ENCODE measurements around the gene LOX.
A peak's percentile ranks its signal among the peaks of the same experiment; 100 is the strongest.

The LOX gene

DNA sequence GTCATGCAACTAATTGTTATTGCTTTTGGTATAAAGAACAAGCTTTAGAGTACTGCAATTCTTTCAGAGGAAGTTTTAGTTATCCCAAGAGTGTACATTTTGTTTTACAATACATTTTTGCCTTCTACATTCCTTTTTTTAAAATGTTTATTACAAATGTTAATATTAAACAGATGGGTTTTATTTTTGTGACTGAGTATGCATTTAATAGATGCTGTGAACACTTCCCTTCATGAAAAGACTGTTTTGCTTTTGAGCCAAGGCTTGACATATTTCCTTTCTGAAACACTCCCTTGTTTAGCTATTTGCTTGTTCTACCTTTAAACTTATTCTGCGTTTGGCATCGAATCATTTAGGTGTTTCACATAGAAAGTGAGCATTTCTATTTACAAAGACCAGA lies 36.4 kb upstream of the LOX start:
- no peaks in the 10 kb centered on the region for H3K4me1 ChIP-seq (ENCODE audit: control insufficient read depth, insufficient read depth, low read length, unreplicated experiment)
- no peak overlapping the region for H3K27ac ChIP-seq (ENCODE audit: low read depth, low read length)
- H3K79me2 ChIP-seq (ENCODE audit: control insufficient read depth, insufficient read depth, low read length, unreplicated experiment) = no peaks in the 10 kb centered on the region
- no peak overlapping the region for H3K4me3 ChIP-seq (ENCODE audit: low read depth, low read length)
- no peak overlapping the region for H2AFZ ChIP-seq (ENCODE audit: low read length, unreplicated experiment)
- H3K27me3 ChIP-seq (ENCODE audit: insufficient read depth, low read length) = no peaks in the 10 kb centered on the region
- H3K36me3 ChIP-seq (ENCODE audit: insufficient read depth, low read length) = no peaks in the 10 kb centered on the region

DNA sequence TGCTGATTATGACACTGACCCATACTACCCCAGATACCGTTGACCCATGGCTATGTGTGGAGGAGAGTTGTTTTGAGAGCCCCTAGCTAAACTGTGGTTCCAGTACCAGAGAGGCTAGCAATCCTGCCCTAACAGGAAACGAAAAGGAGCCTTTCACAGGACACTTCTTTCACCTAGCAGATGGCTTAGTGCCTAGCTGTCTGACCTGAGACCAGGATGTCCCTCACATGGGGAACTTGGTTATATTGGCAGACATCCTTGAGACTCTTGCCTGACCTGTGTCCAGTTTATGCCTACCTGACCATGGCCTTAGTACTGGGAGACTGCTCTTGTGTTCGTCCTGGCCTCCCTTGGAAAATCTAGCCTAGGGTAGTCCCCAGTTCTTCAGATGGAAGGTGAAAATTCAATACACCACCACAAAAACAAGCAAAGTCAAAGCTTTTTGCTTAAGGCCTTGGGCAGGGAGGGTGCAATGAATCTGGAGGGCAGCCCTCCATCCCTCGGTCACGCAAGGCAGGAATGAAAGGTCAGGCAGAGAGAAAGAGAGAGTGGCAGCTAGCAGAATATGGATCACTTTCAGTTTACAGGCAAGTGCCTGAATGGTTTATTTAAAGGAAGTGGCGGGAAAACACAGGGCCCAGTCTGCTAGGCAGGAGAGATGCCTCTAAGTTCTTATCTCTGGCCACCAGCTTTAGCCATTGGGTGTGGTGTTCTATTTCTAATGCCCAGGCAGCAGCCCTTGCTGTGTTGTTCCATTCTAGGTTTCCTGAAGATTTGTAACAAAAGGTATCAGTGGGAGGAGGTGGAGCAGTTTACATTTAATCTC lies 34.9 kb upstream of the LOX start:
- Histone ChIP-seq H3K79me2 (ENCODE audit: control insufficient read depth, insufficient read depth, low read length, unreplicated experiment) (no peaks in the 10 kb centered on the region), H3K4me3 (ENCODE audit: low read depth, low read length) (no peak overlapping the region), H2AFZ (ENCODE audit: low read length, unreplicated experiment) (no peak overlapping the region), H3K27ac (ENCODE audit: low read depth, low read length) (no peak overlapping the region), H3K4me1 (ENCODE audit: control insufficient read depth, insufficient read depth, low read length, unreplicated experiment) (no peaks in the 10 kb centered on the region), H3K27me3 (ENCODE audit: insufficient read depth, low read length) (no peaks in the 10 kb centered on the region), H3K36me3 (ENCODE audit: insufficient read depth, low read length) (no peaks in the 10 kb centered on the region)

DNA sequence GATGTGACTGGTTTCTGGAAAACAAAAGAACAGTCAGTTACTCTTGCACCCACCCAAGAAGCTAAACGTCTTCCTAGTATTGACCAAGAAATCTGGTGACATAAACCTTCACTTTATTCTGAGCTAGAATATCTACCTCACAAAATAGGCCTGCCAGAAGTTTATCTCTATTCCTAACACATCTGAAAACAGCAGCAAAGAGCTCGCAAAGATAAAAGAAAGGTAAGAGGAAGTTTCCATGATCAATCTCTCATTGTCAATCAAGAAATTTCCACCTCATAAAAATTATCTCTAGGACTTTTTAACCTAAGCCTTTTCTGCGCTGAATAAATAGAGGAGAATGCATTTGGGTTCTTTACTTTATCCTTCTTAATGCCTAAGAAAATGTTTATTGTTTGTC lies 34.0 kb upstream of the LOX start:
- H3K4me1 ChIP-seq (ENCODE audit: control insufficient read depth, insufficient read depth, low read length, unreplicated experiment) = no peaks in the 10 kb centered on the region
- no peaks in the 10 kb centered on the region for H3K36me3 ChIP-seq (ENCODE audit: insufficient read depth, low read length)
- H3K79me2 ChIP-seq (ENCODE audit: control insufficient read depth, insufficient read depth, low read length, unreplicated experiment) = no peaks in the 10 kb centered on the region
- no peak overlapping the region for H3K4me3 ChIP-seq (ENCODE audit: low read depth, low read length)
- H2AFZ ChIP-seq (ENCODE audit: low read length, unreplicated experiment) = no peak overlapping the region
- no peaks in the 10 kb centered on the region for H3K27me3 ChIP-seq (ENCODE audit: insufficient read depth, low read length)
- H3K27ac ChIP-seq (ENCODE audit: low read depth, low read length) = no peak overlapping the region

DNA sequence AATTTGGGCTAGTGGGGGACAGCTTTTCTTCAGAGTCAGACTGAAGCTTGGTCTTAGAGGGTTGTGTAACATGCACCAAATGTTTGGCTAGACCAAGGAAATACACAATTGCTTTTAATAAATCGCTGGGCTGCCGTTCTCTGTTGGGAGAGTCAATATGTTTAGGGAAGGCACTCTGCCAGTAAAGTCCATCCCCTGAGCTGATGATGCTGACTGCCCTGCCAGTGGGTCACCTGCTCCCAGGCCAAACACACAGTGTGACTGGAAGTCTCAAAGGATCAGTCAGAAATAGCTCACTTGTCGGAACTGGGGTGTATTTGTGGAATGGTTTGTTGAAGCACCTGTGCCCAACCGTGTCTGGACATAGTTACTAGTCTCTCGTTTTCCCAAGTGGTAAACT lies 33.4 kb upstream of the LOX start:
- Histone ChIP-seq H3K79me2 (ENCODE audit: control insufficient read depth, insufficient read depth, low read length, unreplicated experiment) (no peaks in the 10 kb centered on the region), H2AFZ (ENCODE audit: low read length, unreplicated experiment) (no peak overlapping the region), H3K27me3 (ENCODE audit: insufficient read depth, low read length) (no peaks in the 10 kb centered on the region), H3K4me1 (ENCODE audit: control insufficient read depth, insufficient read depth, low read length, unreplicated experiment) (no peaks in the 10 kb centered on the region), H3K27ac (ENCODE audit: low read depth, low read length) (no peak overlapping the region), H3K36me3 (ENCODE audit: insufficient read depth, low read length) (no peaks in the 10 kb centered on the region), H3K4me3 (ENCODE audit: low read depth, low read length) (no peak overlapping the region)

DNA sequence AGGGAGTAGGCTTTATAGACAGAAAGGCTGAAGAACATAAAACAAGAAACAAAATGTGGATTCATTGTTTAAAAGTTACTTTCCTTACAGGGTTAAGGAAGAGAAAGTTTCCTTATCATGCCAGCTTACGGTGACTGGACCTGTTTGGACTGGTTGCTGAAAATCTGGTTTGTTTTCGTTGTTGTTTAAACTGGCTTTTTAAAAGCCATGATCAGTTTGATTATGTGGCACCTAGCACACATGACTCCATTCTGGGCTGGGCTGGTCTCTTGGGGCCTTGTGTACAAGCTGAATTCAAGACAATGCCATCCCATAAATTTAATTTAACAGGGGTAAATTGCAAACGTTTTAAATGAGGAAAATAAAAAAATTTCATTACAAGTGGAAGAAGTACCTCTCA lies 32.9 kb upstream of the LOX start:
- H3K4me1 ChIP-seq (ENCODE audit: control insufficient read depth, insufficient read depth, low read length, unreplicated experiment) = no peaks in the 10 kb centered on the region
- no peaks in the 10 kb centered on the region for H3K79me2 ChIP-seq (ENCODE audit: control insufficient read depth, insufficient read depth, low read length, unreplicated experiment)
- H3K27ac ChIP-seq (ENCODE audit: low read depth, low read length) = no peak overlapping the region
- no peak overlapping the region for H2AFZ ChIP-seq (ENCODE audit: low read length, unreplicated experiment)
- H3K36me3 ChIP-seq (ENCODE audit: insufficient read depth, low read length) = no peaks in the 10 kb centered on the region
- no peak overlapping the region for H3K4me3 ChIP-seq (ENCODE audit: low read depth, low read length)
- H3K27me3 ChIP-seq (ENCODE audit: insufficient read depth, low read length) = no peaks in the 10 kb centered on the region

DNA sequence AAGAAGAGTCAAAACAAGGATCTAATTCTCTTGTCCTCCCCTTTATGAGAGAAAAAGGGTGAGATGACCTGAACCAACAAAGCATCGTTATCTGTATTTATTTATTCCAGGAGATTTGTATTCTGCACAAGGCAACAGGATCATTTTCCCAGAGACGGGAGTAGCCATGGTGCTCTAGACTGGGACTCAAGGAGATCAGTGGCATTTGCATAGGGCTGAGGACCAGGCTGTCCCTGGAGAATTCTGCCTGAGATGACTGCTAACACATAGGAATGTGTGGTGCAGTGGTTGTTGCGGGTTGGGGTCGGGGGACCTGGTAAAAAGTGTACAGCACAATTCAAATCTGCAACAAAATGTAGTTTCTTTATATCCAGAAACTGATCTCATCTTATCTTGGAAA lies 29.0 kb upstream of the LOX start:
- Histone ChIP-seq H3K79me2 (ENCODE audit: control insufficient read depth, insufficient read depth, low read length, unreplicated experiment) (no peaks in the 10 kb centered on the region), H3K27ac (ENCODE audit: low read depth, low read length) (no peak overlapping the region), H3K27me3 (ENCODE audit: insufficient read depth, low read length) (no peaks in the 10 kb centered on the region), H3K4me3 (ENCODE audit: low read depth, low read length) (no peak overlapping the region), H3K36me3 (ENCODE audit: insufficient read depth, low read length) (no peaks in the 10 kb centered on the region), H2AFZ (ENCODE audit: low read length, unreplicated experiment) (no peak overlapping the region), H3K4me1 (ENCODE audit: control insufficient read depth, insufficient read depth, low read length, unreplicated experiment) (peaks cover 14% of the 10 kb centered on the region)

DNA sequence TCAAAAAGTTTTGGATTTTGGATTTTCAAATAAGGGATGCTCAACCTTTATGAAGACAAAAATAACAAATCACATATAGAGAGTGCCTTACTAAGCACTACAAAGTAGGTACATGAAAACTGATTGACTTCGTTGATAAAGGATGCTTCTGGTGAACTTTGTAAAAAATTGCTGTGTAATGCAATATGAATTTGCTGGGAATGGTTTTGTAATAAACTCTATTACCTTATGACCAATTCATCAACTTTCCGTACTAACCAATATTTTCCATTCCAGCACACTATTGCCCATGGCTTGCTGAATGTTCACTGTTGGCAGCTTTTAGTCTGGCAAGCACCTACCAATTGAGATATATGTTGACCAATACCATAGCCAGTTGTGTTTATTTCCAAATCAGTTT lies 27.9 kb upstream of the LOX start:
- H3K36me3 ChIP-seq (ENCODE audit: insufficient read depth, low read length) = no peaks in the 10 kb centered on the region
- H2AFZ ChIP-seq (ENCODE audit: low read length, unreplicated experiment) = no peak overlapping the region
- H3K4me3 ChIP-seq (ENCODE audit: low read depth, low read length) = no peak overlapping the region
- H3K4me1 ChIP-seq (ENCODE audit: control insufficient read depth, insufficient read depth, low read length, unreplicated experiment) = peaks cover 17% of the 10 kb centered on the region
- H3K79me2 ChIP-seq (ENCODE audit: control insufficient read depth, insufficient read depth, low read length, unreplicated experiment) = no peaks in the 10 kb centered on the region
- no peaks in the 10 kb centered on the region for H3K27me3 ChIP-seq (ENCODE audit: insufficient read depth, low read length)
- H3K27ac ChIP-seq (ENCODE audit: low read depth, low read length) = no peak overlapping the region

DNA sequence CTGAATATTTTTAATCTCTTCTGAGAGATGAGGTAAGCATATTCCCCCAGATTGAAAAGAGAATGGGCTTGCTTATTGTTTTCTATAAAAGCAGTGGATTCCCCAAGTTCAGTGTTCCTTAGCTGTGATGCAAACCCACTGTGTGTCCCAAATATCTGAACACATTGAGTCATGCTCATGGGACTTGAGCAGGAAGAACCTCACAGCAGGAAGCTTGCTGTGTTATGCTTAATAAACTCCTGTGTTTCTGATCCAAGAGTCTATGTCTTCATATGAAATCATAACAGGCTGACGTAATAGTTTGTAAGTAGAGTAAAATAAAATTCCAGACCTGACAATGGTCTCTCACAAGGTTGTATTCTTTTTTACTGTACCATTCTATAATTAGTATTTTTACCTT lies 24.8 kb upstream of the LOX start:
- no peaks in the 10 kb centered on the region for H3K79me2 ChIP-seq (ENCODE audit: control insufficient read depth, insufficient read depth, low read length, unreplicated experiment)
- no peaks in the 10 kb centered on the region for H3K27me3 ChIP-seq (ENCODE audit: insufficient read depth, low read length)
- H3K27ac ChIP-seq (ENCODE audit: low read depth, low read length) = peak overlapping the region; percentile 67
- no peaks in the 10 kb centered on the region for H3K36me3 ChIP-seq (ENCODE audit: insufficient read depth, low read length)
- H3K4me1 ChIP-seq (ENCODE audit: control insufficient read depth, insufficient read depth, low read length, unreplicated experiment) = peaks cover 35% of the 10 kb centered on the region
- no peak overlapping the region for H3K4me3 ChIP-seq (ENCODE audit: low read depth, low read length)
- no peak overlapping the region for H2AFZ ChIP-seq (ENCODE audit: low read length, unreplicated experiment)

DNA sequence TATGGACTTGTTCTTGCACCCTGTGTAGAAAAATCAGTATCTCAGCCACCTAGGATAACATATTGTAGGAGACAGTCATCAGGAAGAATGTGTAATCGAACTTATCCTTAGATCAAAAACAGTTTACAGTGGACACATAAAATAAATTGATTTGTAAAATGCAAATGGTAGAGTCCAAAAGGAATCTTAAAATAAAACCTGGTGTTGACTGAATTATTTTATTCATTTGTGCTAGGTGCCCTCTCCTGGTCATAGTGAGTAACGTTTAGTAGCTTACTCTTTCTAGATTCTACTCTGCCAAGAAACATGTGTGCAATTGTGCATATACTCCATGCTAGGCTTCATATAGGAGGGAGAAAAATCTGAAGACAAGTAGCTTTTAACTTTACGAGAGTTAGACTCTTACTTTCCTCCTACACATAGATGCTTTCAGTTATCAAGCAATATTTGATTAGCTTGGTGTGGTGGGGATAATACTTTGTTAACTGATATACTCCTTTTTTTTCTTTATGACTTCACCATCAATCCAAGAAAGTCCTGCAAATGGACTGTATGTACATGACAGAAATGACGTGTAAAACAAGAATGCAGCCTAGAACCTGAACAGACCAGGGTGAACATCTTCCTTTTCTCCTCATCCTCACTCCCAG lies 23.7 kb upstream of the LOX start:
- peak overlapping the region; percentile 52 for H2AFZ ChIP-seq (ENCODE audit: low read length, unreplicated experiment)
- peak overlapping the region; percentile 67 for H3K27ac ChIP-seq (ENCODE audit: low read depth, low read length)
- no peaks in the 10 kb centered on the region for H3K79me2 ChIP-seq (ENCODE audit: control insufficient read depth, insufficient read depth, low read length, unreplicated experiment)
- H3K27me3 ChIP-seq (ENCODE audit: insufficient read depth, low read length) = no peaks in the 10 kb centered on the region
- peaks cover 35% of the 10 kb centered on the region for H3K4me1 ChIP-seq (ENCODE audit: control insufficient read depth, insufficient read depth, low read length, unreplicated experiment)
- H3K4me3 ChIP-seq (ENCODE audit: low read depth, low read length) = no peak overlapping the region
- no peaks in the 10 kb centered on the region for H3K36me3 ChIP-seq (ENCODE audit: insufficient read depth, low read length)

DNA sequence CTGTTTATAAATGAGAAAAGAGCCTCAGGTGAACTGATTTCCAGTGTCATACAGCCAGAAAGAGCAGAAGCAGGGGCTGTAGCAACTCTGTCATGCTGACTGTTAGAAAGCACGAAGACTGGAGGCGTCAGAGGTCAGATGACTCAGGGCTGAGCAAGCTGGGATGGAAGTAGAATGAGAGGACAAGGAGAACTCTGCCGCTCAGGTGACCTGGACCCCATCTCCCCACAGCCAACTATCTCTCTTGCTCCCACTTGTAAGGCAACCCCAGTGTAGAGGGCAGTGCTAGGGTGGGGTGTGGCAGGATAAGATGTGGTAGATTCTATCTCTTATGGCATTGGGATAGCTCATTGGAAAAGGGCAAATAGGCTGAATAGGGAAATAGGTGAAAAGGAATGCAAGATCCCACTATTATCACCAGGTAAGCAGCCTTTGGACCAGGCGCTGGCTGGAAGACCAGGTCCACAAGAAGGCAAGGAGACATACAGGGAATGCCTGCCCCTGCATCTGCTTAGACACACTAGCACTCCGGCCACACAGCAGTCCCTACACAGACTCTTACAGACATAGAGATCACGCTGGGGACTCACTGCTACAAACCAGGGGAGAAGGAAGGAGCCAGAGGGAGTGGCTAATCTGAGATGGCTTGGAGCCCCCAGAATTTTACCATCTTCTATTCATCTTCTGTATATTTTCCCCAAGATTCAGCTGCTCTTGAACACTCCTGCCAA lies 21.2 kb upstream of the LOX start:
- peak overlapping the region; percentile 66 for H3K27ac ChIP-seq (ENCODE audit: low read depth, low read length)
- no peaks in the 10 kb centered on the region for H3K27me3 ChIP-seq (ENCODE audit: insufficient read depth, low read length)
- H3K36me3 ChIP-seq (ENCODE audit: insufficient read depth, low read length) = no peaks in the 10 kb centered on the region
- peaks cover 46% of the 10 kb centered on the region for H3K4me1 ChIP-seq (ENCODE audit: control insufficient read depth, insufficient read depth, low read length, unreplicated experiment)
- H3K4me3 ChIP-seq (ENCODE audit: low read depth, low read length) = peak overlapping the region; percentile 5
- H3K79me2 ChIP-seq (ENCODE audit: control insufficient read depth, insufficient read depth, low read length, unreplicated experiment) = no peaks in the 10 kb centered on the region
- H2AFZ ChIP-seq (ENCODE audit: low read length, unreplicated experiment) = peak overlapping the region; percentile 34
